HepG2 (cell line): Measurements from ENCODE around the gene KRT76. TPM values are rescaled to one million over a fixed set of nuclear protein-coding genes. Genes with fewer than 3 reads are reported as not detected.

Experiments used
- ATAC-seq: fragments of 200-7000 bp; cut with Tn5 transposase; 3 replicates; pipeline ENCODE4 v1.9.1; 2020; ENCODE audit warnings: mild to moderate bottlenecking, moderate library complexity
- BruUV-seq: library from RNA; stranded (reverse); fragments of 400-500 nt; replicated peaks from 2 replicates; lab custom pipeline; 2021; lab: Mats Ljungman, UMichigan
- CTCF ChIA-PET: fragments of 300-600 bp; formaldehyde crosslinking; extraction: SDS; loops from one replicate; lab custom pipeline; 2021; ENCODE audit warnings: low total read pairs, inconsistent platforms, low intra/inter-chr PET ratio; lab: Yijun Ruan, JAX
- POLR2A ChIA-PET: fragments of 350-600 bp; sonication (Branson Sonifier 250); formaldehyde crosslinking; loops from one replicate; lab custom pipeline; 2020; ENCODE audit warnings: antibody characterized with exemption, inconsistent platforms; lab: Yijun Ruan, JAX
- DNase-seq: peaks from one replicate; pipeline ENCODE4 v3.0.0-alpha.2; 2015; ENCODE audit warnings: low spot score
- FAIRE-seq: peaks from 3 replicates; lab custom pipeline; 2011; peaks lifted over from hg19 to GRCh38; lab: Jason Lieb, UNC
- H2AFZ ChIP-seq: one replicate; pipeline ENCODE4 v1.6.1; 2011; ENCODE audit warnings: low read length, inconsistent platforms
- H3K27ac ChIP-seq: fragments of 300-600 bp; 3 replicates; pipeline ENCODE4 v1.8.0; 2011; ENCODE audit warnings: mixed run types, mild to moderate bottlenecking, mixed read lengths, low read length, inconsistent platforms; ENCODE audit not compliant: insufficient read depth; ENCODE audit errors: extremely low read length
- H3K27me3 ChIP-seq, 2 experiments: fragments of 200-600 bp in 1 of 2; 2 replicates in 1 of 2; 3 replicates in 1 of 2; pipeline versions ENCODE4 v1.6.0 to v1.8.0; 2011; ENCODE audit warnings: low read length in 2 of 2, mild to moderate bottlenecking in 2 of 2, moderate library complexity in 2 of 2, inconsistent platforms in 1 of 2; ENCODE audit not compliant: insufficient read depth in 2 of 2, control insufficient read depth in 1 of 2
- H3K36me3 ChIP-seq, 2 experiments: fragments of 200-600 bp in 1 of 2; replicated peaks in 1 of 2; 2 replicates in 1 of 2; 3 replicates in 1 of 2; pipeline versions ENCODE4 v1.5.1 to v1.8.0; 2011; ENCODE audit warnings: low read length in 2 of 2, inconsistent platforms in 1 of 2; ENCODE audit not compliant: insufficient read depth in 2 of 2, control insufficient read depth in 1 of 2
- H3K4me1 ChIP-seq: 2 replicates; pipeline ENCODE4 v1.5.1; 2012; ENCODE audit warnings: low read length, inconsistent platforms; ENCODE audit not compliant: insufficient read depth
- H3K4me2 ChIP-seq: 2 replicates; pipeline ENCODE4 v1.6.0; 2011; ENCODE audit warnings: low read depth, low read length, inconsistent platforms
- H3K4me3 ChIP-seq, 3 experiments: fragments of 200-600 bp in 1 of 3; sonication (generic), shearing (Covaris generic) in 1 of 3; replicated peaks in 1 of 3; 2 replicates each; pipeline ENCODE4 v1.5.1; 2011 to 2016; ENCODE audit warnings: low read length in 3 of 3, inconsistent platforms in 2 of 3, low read depth in 2 of 3, mild to moderate bottlenecking in 2 of 3, control low read depth in 1 of 3, mixed read lengths in 1 of 3; ENCODE audit not compliant: insufficient read depth in 1 of 3
- H3K79me2 ChIP-seq: one replicate; pipeline ENCODE4 v1.6.1; 2011; ENCODE audit warnings: low read length, inconsistent platforms; ENCODE audit not compliant: insufficient read depth
- H3K9ac ChIP-seq: 2 replicates; pipeline ENCODE4 v1.6.0; 2011; ENCODE audit warnings: mild to moderate bottlenecking, low read depth, low read length, inconsistent platforms; ENCODE audit not compliant: insufficient read depth
- H3K9me3 ChIP-seq: 2 replicates; pipeline ENCODE4 v1.5.1; 2012; ENCODE audit warnings: mild to moderate bottlenecking, low read length
- H4K20me1 ChIP-seq: 2 replicates; pipeline ENCODE4 v1.6.0; 2011; ENCODE audit warnings: inconsistent platforms, mild to moderate bottlenecking, low read length, moderate library complexity; ENCODE audit not compliant: insufficient read depth
- CC2D1A ChIP-seq: sonication (generic); formaldehyde crosslinking; IDR thresholded peaks from 2 replicates; pipeline ENCODE4 v1.8.1; 2023; ENCODE audit warnings: mild to moderate bottlenecking, missing genetic modification reagents
- CREB1 ChIP-seq, 2 experiments: fragments of 450-650 bp in 1 of 2; IDR thresholded peaks; 2 replicates each; pipeline ENCODE4 v1.6.1; 2016 to 2017; ENCODE audit warnings: control low read depth in 1 of 2, mild to moderate bottlenecking in 1 of 2, missing compliant biosample characterization in 1 of 2, missing genetic modification characterization in 1 of 2
- GFI1 ChIP-seq: sonication (generic); formaldehyde crosslinking; IDR thresholded peaks from 2 replicates; pipeline ENCODE4 v1.5.0; 2020; ENCODE audit warnings: missing genetic modification reagents, mild to moderate bottlenecking, borderline replicate concordance
- MED8 ChIP-seq: sonication (generic); formaldehyde crosslinking; IDR thresholded peaks from 2 replicates; pipeline ENCODE4 v1.8.1; 2023; ENCODE audit warnings: mild to moderate bottlenecking, missing genetic modification reagents; ENCODE audit not compliant: insufficient replicate concordance
- PRPF4 ChIP-seq: fragments of 200-400 bp; formaldehyde crosslinking; IDR thresholded peaks from 2 replicates; pipeline ENCODE4 v1.6.1; 2016; ENCODE audit warnings: low read length, low read depth; ENCODE audit not compliant: poor library complexity, severe bottlenecking
- RORA ChIP-seq: sonication (generic); formaldehyde crosslinking; IDR thresholded peaks from 2 replicates; pipeline ENCODE4 v1.5.0; 2020; ENCODE audit warnings: mild to moderate bottlenecking, missing genetic modification reagents, moderate library complexity
- SAFB2 ChIP-seq: sonication (generic); formaldehyde crosslinking; IDR thresholded peaks from 2 replicates; pipeline ENCODE4 v1.5.1; 2020; ENCODE audit warnings: missing genetic modification reagents, low read depth, mild to moderate bottlenecking, borderline replicate concordance
- SMAD9 ChIP-seq: sonication (generic); formaldehyde crosslinking; IDR thresholded peaks from 2 replicates; pipeline ENCODE4 v1.5.1; 2020; ENCODE audit warnings: mild to moderate bottlenecking, missing genetic modification reagents
- YEATS4 ChIP-seq: sonication (generic); formaldehyde crosslinking; IDR thresholded peaks from 2 replicates; pipeline ENCODE4 v1.4.0; 2020; ENCODE audit warnings: missing genetic modification reagents, borderline replicate concordance
- ZC3H13 ChIP-seq: sonication (generic); formaldehyde crosslinking; IDR thresholded peaks from 2 replicates; pipeline ENCODE4 v1.8.1; 2023; ENCODE audit warnings: mild to moderate bottlenecking, missing genetic modification reagents, moderate library complexity
- ZNF496 ChIP-seq: sonication (generic); formaldehyde crosslinking; IDR thresholded peaks from 2 replicates; pipeline ENCODE4 v1.8.1; 2023; ENCODE audit warnings: mild to moderate bottlenecking, moderate library complexity, missing genetic modification reagents; ENCODE audit not compliant: insufficient replicate concordance
- WGBS: methylation state at CpG from one replicate; pipeline ENCODE4 v1.1.6; 2017; ENCODE audit warnings: low lambda C conversion rate; 5-methylcytosine and 5-hydroxymethylcytosine counted together
- in situ Hi-C: cut with HindIII; loops from 2 replicates; pipeline ENCODE4 v1.10.0; 2017; ENCODE audit warnings: low pct_unique_long_range_greater_than_20kb; ENCODE audit not compliant: extremely low pct_ligation_motif_present
- intact Hi-C: fragments of 100-400 bp; cut with micrococcal nuclease; formaldehyde crosslinking; loops from one replicate; pipeline ENCODE4 v1.10.0; 2022; ENCODE audit not compliant: unreplicated experiment
- polyA plus RNA-seq, 8 experiments: library from polyadenylated mRNA; depleted of rRNA in 3 of 8; stranded (reverse) in 7 of 8; unstranded in 1 of 8; fragments of >200 nt; fragmentation: Illumina TruSeq in 4 of 8; extraction: Trizol in 4 of 8; gene quantifications; 2 replicates each; pipeline versions ENCODE4 v1.2.1 to v1.2.3, GENCODE V29; 2011 to 2016; ENCODE audit warnings: low read depth in 4 of 8, missing spikeins in 1 of 8, mixed read lengths in 1 of 8; ENCODE audit not compliant: insufficient read depth in 1 of 8
- total RNA-seq, 5 experiments: library from RNA; depleted of rRNA; stranded (reverse); fragments of >200 nt; fragmentation: Illumina TruSeq; extraction: Trizol; gene quantifications; 2 replicates each; pipeline ENCODE4 v1.2.3, GENCODE V29; 2016; ENCODE audit warnings: low read depth in 1 of 5
- TF ChIP-seq, protein P1 (sequence below), 2 experiments: sonication (generic) in 1 of 2; formaldehyde crosslinking in 1 of 2; IDR thresholded peaks; 2 replicates each; pipeline versions ENCODE4 v1.4.0 to v1.6.1; 2018 to 2020; ENCODE audit warnings: missing genetic modification reagents in 2 of 2, borderline replicate concordance in 1 of 2, low read depth in 1 of 2, mild to moderate bottlenecking in 1 of 2, missing biosample characterization in 1 of 2
- TF ChIP-seq, protein P2 (sequence below): conservative IDR thresholded peaks from 2 replicates; pipeline ENCODE4 v1.6.1; 2018; ENCODE audit warnings: missing genetic modification reagents
- TF ChIP-seq, protein P3 (sequence below): sonication (generic); formaldehyde crosslinking; IDR thresholded peaks from 2 replicates; pipeline ENCODE4 v1.8.0; 2023; ENCODE audit warnings: mild to moderate bottlenecking, missing genetic modification reagents

Gene KRT76
- total and polyA plus RNA-seq, 2 of the 13 experiments (the other 11 are each of a cell fraction or from before 2014, with no cell fraction given) = not detected

DNA sequence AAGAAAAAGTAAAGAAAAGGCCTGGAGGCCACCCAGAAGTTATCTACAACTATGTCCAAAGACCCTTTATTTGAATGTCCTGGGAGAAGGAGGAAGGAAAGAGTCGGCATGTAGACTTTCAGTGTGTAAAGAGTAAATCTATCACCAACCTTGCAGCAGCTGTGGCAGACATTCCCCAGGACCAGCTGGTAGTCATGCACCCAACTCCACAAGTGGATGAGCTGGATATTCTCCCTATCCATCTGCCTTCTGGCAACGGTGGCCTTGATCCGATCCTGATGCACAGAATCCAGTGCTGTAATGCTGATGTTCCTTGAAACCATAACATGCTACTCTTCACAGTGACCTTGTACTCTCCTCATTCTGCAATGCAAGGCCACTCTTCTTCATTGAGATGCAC is 27.3 kb downstream of the KRT76 start:
- TF ChIP-seq CC2D1A = no peak
- no peak for TF ChIP-seq ZC3H13 (CRISPR knock-in tag)
- no peak for TF ChIP-seq ZNF496 (CRISPR knock-in tag)
- in situ Hi-C loops = no loop called here
- H3K4me1 ChIP-seq = no peaks in the 10 kb centered on the region
- ChIA-PET CTCF (no interaction called here), POLR2A (no interaction called here)
- intact Hi-C loops = no loop called here
- no peak overlapping the region for H2AFZ ChIP-seq
- H3K9me3 ChIP-seq = no peaks in the 10 kb centered on the region
- no peaks in the 10 kb centered on the region for H3K79me2 ChIP-seq
- no peak for DNase-seq
- no peaks in the 10 kb centered on the region for H3K36me3 ChIP-seq
- no peak overlapping the region for H3K4me2 ChIP-seq
- no peak overlapping the region for H3K27ac ChIP-seq
- no TSS peak for BruUV-seq
- H4K20me1 ChIP-seq = no peaks in the 10 kb centered on the region
- H3K4me3 ChIP-seq = no peak overlapping the region
- no peak for FAIRE-seq
- H3K9ac ChIP-seq = no peak overlapping the region
- peaks cover 1 to 8% of the 10 kb centered on the region in 2 experiments; a peak in 3 of 5 replicates for H3K27me3 ChIP-seq
- no peak for ATAC-seq
- WGBS = 34% methylated on average over 3 of the region's 3 CpGs

DNA sequence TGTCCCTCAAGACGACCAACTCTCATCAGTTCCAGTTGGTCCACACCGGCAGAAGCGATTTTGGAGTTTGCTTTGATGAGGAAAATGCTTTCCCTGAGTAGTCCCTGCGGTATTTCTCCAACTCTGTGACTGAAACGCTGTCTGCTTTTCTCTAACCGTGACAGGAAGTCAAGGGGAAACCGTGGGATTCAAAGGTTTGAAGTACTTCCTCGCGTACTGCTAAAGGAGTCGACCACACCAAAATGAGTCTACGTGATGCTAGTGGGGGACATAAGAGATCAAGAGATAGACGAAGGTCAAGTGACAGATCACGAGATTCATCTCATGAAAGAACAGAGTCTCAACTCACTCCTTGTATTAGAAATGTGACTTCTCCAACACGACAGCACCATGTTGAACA is 28.6 kb downstream of the KRT76 start:
- no TSS peak for BruUV-seq
- Histone ChIP-seq H3K4me1 (no peaks in the 10 kb centered on the region), H4K20me1 (no peaks in the 10 kb centered on the region), H3K9ac (no peak overlapping the region), H3K9me3 (no peaks in the 10 kb centered on the region), H3K4me3 (no peak overlapping the region), H3K27me3 (peaks cover 1 to 8% of the 10 kb centered on the region in 2 experiments; a peak in 3 of 5 replicates), H3K27ac (no peak overlapping the region), H3K79me2 (no peaks in the 10 kb centered on the region), H3K36me3 (no peaks in the 10 kb centered on the region), H2AFZ (no peak overlapping the region), H3K4me2 (no peak overlapping the region)
- intact Hi-C loops (no loop called here), in situ Hi-C loops (no loop called here)
- DNase-seq (no peak), FAIRE-seq (no peak), ATAC-seq (no peak)
- ChIA-PET POLR2A (no interaction called here), CTCF (no interaction called here)
- WGBS = 11% methylated on average over 14 of the region's 14 CpGs
- TF ChIP-seq MED8 (CRISPR knock-in tag) (no peak), SMAD9 (CRISPR knock-in tag) (no peak), YEATS4 (CRISPR knock-in tag) (no peak), GFI1 (CRISPR knock-in tag) (no peak), SAFB2 (CRISPR knock-in tag) (no peak), RORA (CRISPR knock-in tag) (no peak), CREB1 (IDR thresholded peaks at IDR 0.05) (no peak), CREB1 (CRISPR knock-in tag; IDR thresholded peaks at IDR 0.05) (no peak), PRPF4 (no peak)
- TF ChIP-seq, protein P1, sequence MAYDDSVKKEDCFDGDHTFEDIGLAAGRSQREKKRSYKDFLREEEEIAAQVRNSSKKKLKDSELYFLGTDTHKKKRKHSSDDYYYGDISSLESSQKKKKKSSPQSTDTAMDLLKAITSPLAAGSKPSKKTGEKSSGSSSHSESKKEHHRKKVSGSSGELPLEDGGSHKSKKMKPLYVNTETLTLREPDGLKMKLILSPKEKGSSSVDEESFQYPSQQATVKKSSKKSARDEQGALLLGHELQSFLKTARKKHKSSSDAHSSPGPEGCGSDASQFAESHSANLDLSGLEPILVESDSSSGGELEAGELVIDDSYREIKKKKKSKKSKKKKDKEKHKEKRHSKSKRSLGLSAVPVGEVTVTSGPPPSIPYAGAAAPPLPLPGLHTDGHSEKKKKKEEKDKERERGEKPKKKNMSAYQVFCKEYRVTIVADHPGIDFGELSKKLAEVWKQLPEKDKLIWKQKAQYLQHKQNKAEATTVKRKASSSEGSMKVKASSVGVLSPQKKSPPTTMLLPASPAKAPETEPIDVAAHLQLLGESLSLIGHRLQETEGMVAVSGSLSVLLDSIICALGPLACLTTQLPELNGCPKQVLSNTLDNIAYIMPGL (CRISPR knock-in tag; IDR thresholded peaks at IDR 0.05; ENCODE audit: borderline replicate concordance in 1 of 2, low read depth in 1 of 2) = no peak
- TF ChIP-seq, protein P2, sequence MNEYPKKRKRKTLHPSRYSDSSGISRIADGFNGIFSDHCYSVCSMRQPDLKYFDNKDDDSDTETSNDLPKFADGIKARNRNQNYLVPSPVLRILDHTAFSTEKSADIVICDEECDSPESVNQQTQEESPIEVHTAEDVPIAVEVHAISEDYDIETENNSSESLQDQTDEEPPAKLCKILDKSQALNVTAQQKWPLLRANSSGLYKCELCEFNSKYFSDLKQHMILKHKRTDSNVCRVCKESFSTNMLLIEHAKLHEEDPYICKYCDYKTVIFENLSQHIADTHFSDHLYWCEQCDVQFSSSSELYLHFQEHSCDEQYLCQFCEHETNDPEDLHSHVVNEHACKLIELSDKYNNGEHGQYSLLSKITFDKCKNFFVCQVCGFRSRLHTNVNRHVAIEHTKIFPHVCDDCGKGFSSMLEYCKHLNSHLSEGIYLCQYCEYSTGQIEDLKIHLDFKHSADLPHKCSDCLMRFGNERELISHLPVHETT (CRISPR knock-in tag) = no peak
- TF ChIP-seq, protein P3, sequence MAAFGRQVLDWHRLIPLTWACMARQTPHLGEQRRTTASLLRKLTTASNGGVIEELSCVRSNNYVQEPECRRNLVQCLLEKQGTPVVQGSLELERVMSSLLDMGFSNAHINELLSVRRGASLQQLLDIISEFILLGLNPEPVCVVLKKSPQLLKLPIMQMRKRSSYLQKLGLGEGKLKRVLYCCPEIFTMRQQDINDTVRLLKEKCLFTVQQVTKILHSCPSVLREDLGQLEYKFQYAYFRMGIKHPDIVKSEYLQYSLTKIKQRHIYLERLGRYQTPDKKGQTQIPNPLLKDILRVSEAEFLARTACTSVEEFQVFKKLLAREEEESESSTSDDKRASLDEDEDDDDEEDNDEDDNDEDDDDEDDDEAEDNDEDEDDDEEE (CRISPR knock-in tag) = no peak
